Mesodermal cell (in vitro differentiated cells): ENCODE data around the gene PDZD8.

ENCODE experiments used
- H3K27ac ChIP-seq: 2 replicates; pipeline ENCODE4 v1.7.0; 2013; ENCODE audit warnings: mild to moderate bottlenecking, low read depth, low read length, moderate library complexity; ENCODE audit not compliant: severe bottlenecking
- H3K36me3 ChIP-seq: 2 replicates; pipeline ENCODE4 v1.7.1; 2013; ENCODE audit warnings: mild to moderate bottlenecking, low read length, moderate library complexity; ENCODE audit not compliant: control insufficient read depth, insufficient read depth
- H3K4me1 ChIP-seq: one replicate; pipeline ENCODE4 v1.7.1; 2013; ENCODE audit warnings: mild to moderate bottlenecking, low read length; ENCODE audit not compliant: insufficient read depth, control insufficient read depth, poor library complexity, severe bottlenecking
- H3K4me3 ChIP-seq: 2 replicates; pipeline ENCODE4 v1.7.0; 2013; ENCODE audit warnings: low read length, control low read depth, mild to moderate bottlenecking; ENCODE audit not compliant: insufficient read depth, poor library complexity, severe bottlenecking; ENCODE audit errors: extremely low read depth
- H3K9me3 ChIP-seq: 2 replicates; pipeline ENCODE4 v1.7.1; 2013; ENCODE audit warnings: mild to moderate bottlenecking, low read length, moderate library complexity; ENCODE audit not compliant: control insufficient read depth
- WGBS, 2 experiments: methylation state at CpG; one replicate each; pipeline ENCODE4 v1.1.5; 2013; ENCODE audit warnings: missing lambda C conversion rate in 2 of 2; ENCODE audit not compliant: insufficient coverage in 2 of 2; 5-methylcytosine and 5-hydroxymethylcytosine counted together

Gene PDZD8

GRCh38 chr10:117412469-117413010, 37.3 kb upstream of the PDZD8 start:
- no peak overlapping the region for H3K4me3 ChIP-seq
- no peaks in the 10 kb centered on the region for H3K9me3 ChIP-seq
- no peaks in the 10 kb centered on the region for H3K36me3 ChIP-seq
- no peaks in the 10 kb centered on the region for H3K4me1 ChIP-seq
- no peak overlapping the region for H3K27ac ChIP-seq
- WGBS, 2 experiments = 74 to 86% methylated on average over 4 to 5 of the region's 5 CpGs

DNA sequence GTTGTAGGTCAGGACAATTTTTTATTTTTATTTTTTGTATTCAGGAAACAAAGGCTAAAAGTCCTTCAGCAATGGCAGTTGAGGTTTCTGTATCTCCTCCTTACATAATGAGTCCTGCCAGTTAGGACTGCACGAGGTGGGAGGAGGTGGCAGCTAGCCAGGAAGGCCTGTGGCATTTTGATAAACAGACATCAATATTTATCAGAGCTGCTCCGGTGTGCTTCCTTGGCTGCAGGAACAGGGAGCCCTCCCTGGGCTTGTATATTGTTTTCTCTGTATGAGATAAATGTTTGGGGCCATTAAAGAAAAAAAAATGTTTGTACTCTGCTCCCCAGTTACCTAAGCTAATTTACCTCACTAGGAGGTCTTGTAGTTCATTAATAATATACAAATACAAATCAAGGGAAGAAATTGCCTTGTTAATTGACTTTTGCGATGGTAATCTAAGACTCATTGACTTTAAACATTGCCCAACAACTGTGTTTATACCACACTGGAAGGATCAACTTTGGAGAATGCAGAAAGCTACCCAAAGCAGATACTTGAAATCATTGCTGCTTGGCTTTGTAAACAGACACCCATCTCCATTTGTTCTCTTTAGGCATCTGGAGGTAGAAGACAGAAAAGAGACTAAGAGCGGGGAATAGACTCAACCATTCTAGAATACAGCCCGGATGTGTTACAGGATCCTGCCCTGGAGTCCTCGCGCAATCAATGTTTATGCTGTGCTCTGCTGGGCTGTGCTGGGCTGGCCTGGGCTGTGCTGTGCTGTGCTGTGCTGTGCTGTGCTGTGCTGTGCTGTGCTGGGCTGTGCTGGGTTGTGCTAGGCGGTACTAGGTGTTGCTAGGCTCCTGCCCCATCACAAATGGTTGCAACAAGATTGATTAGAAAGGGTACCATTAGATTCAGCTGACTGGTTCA, 36.5 kb upstream of the PDZD8 start:
- no peaks in the 10 kb centered on the region for H3K36me3 ChIP-seq
- H3K27ac ChIP-seq = no peak overlapping the region
- H3K4me3 ChIP-seq = no peak overlapping the region
- no peaks in the 10 kb centered on the region for H3K9me3 ChIP-seq
- 74 to 95% methylated on average over 3 of the region's 8 CpGs for WGBS, 2 experiments
- H3K4me1 ChIP-seq = no peaks in the 10 kb centered on the region

DNA sequence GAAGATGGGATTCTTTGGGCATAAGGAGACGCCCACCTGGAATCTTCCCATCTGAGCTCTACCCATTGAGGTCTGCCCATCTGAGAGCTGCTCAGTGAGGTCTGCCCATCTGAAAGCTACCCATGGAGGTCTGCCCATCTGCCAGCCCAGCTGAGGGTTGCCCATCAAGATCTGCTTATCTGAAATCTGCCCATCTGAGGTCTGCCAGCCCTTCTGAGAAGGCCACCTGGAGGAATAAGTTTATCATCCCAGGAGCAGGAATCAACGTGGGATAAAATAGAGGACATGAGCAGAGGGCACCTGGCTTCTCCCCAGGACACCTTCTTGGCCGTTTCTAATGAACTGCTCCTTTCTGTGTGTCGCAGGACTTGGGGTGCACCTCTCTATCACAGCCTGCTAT, 35.3 kb upstream of the PDZD8 start:
- Histone ChIP-seq H3K36me3 (no peaks in the 10 kb centered on the region), H3K27ac (no peak overlapping the region), H3K4me3 (no peak overlapping the region), H3K9me3 (no peaks in the 10 kb centered on the region), H3K4me1 (no peaks in the 10 kb centered on the region)
- 88 to 91% methylated on average over 4 of the region's 4 CpGs for WGBS, 2 experiments

DNA sequence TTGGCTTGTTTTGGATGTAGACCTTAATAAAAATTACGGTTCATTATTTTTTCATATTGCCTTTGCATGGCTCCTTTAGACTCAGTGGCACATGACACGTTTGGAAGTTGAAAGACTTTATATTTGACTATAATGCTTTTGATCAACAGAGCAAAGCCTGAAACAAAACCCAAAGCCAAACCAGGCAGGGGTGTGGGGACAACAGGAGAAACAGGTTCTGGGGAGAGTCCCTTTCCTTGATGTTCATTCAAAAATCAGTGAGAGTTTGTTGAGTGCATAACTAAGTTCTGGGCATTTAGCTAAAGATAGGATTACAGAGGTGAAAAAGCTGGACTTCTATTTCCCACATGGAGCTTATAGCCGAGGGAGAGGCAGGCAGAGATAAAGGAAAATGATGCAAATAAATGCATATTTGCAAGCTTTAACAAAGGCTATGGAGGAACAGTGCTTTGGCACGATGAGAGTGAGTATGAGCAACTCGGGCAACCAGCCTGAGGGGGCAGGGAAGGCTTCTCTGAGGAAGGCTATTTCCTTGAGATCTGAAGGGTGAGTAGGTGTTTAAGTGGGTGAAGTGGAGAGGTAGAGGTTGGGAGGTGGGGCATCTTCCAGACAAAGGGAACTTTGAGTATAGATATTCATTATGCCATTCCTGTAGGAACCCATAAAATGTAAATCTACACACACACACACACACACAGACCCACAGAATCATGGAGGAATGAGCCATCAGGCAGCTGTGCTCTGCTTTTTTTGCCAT, 34.5 kb upstream of the PDZD8 start:
- no peaks in the 10 kb centered on the region for H3K4me1 ChIP-seq
- WGBS, 2 experiments = 69 to 71% methylated on average over 3 of the region's 5 CpGs
- no peak overlapping the region for H3K27ac ChIP-seq
- no peak overlapping the region for H3K4me3 ChIP-seq
- H3K36me3 ChIP-seq = no peaks in the 10 kb centered on the region
- H3K9me3 ChIP-seq = no peaks in the 10 kb centered on the region

- no peaks in the 10 kb centered on the region for H3K36me3 ChIP-seq
- no peaks in the 10 kb centered on the region for H3K9me3 ChIP-seq
- 95% methylated on average over 2 to 3 of the region's 5 CpGs for WGBS, 2 experiments
- H3K4me3 ChIP-seq = no peak overlapping the region
- H3K27ac ChIP-seq = no peak overlapping the region
- no peaks in the 10 kb centered on the region for H3K4me1 ChIP-seq
Observed at GRCh38 chr10:117408436-117409384, 33.5 kb upstream of the PDZD8 start.

DNA sequence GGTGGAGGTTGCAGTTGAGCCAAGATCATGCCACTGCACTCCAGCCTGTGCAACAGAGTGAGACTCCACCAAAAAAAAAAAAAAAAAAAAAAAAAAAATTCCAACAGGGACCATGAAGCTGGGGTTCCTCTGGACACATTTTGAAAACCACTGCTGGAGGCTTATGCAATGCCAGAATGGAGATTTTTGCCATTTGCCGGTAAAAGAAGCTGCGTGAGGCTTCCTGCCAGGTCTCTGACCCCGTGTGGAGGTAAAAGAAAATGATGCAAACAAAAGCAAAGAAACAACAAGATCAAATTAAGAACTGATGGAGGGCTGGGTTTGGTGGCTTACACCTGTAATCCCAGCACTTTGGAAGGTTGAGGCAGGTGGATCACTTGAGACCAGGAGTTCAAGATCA, 30.5 kb upstream of the PDZD8 start:
- Histone ChIP-seq H3K36me3 (no peaks in the 10 kb centered on the region), H3K27ac (no peak overlapping the region), H3K4me1 (no peaks in the 10 kb centered on the region), H3K9me3 (no peaks in the 10 kb centered on the region), H3K4me3 (no peak overlapping the region)
- 60 to 100% methylated on average over 1 to 3 of the region's 3 CpGs for WGBS, 2 experiments

DNA sequence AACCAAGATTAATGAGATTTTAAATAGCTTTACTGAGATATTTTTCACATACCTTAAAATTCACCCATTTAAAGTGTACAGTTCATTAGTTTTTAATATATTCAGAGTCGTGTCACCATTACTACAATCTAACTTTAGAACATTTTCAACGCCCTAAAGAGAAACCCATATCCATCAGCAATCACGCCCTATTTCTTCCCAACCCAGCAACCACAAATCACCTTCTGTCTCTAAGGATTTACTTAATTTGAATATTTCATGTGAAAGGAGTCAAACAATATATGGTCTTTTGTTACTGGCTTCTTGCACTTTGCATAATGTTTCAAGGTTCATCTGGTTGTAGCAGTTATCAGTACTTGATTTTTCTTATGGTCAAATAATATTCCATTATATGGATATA, 25.1 kb upstream of the PDZD8 start:
- Histone ChIP-seq H3K9me3 (no peaks in the 10 kb centered on the region), H3K27ac (no peak overlapping the region), H3K4me1 (no peaks in the 10 kb centered on the region), H3K36me3 (no peaks in the 10 kb centered on the region), H3K4me3 (no peak overlapping the region)
- no CpG with 5 or more reads among the region's 3 CpGs for WGBS, 2 experiments

DNA sequence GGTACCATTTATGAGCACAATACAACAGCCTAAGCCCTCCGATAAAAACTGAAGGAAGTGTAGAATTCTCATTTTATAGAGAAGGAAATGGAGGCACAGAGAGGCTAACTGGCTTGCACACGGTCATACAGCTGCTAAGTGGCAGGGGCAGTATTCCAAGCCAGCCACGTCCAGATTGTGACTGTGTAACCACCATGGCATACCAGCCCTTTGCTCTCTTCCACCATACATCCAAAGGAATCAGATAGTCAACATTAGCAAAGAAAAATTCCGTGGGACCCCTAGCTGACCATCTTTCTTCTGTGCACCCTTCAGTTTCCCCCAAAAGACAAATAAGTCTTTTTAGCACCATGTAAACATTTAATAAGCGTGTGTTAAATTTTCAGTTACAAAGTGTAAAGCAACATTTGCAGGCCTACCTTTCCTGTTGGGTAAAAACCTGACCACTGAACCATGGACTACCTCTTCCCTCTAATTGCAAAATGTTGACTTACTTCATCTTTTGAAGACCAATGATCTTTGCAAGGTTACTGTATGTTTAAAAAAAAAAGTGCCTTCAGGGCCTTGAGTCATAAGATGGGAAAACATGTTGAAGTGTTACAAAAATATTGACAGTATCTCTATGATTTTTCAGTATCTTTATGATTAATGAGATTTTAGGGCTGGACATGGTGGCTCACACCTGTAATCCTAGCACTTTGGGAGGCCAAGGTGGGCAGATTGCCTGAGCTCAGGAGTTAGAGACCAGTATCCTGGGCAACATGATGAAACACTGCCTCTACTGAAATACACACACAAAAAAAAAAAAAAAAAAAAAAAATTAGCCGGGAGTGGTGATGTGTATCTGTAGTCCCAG, 24.3 kb upstream of the PDZD8 start:
- Histone ChIP-seq H3K4me1 (no peaks in the 10 kb centered on the region), H3K4me3 (no peak overlapping the region), H3K9me3 (no peaks in the 10 kb centered on the region), H3K36me3 (no peaks in the 10 kb centered on the region), H3K27ac (no peak overlapping the region)
- 86 to 92% methylated on average over 3 to 4 of the region's 6 CpGs for WGBS, 2 experiments

DNA sequence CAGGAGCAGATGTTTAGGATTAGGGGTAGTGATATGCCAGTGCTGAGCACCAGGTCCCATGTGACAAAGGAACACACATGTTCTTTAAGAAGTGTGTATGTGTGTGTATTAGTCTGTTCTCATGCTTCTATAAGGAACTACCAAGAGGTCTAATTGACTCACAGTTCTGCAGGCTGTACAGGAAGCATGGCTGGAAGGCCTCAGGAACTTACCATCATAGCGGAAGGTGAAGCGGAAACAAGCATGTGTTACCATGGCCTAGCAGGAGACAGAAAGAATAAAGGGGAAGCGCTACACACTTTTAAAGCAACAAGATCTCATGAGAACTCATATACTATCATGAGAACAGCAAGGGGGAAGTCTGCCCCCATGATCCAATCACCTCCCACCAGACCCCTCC, 22.8 kb upstream of the PDZD8 start:
- H3K4me3 ChIP-seq = no peak overlapping the region

More for the DNA sequence above, 22.8 kb upstream of the PDZD8 start:
- H3K9me3 ChIP-seq = no peaks in the 10 kb centered on the region
- WGBS, 2 experiments = 94 to 100% methylated on average over 2 to 3 of the region's 3 CpGs
- H3K4me1 ChIP-seq = no peaks in the 10 kb centered on the region
- no peak overlapping the region for H3K27ac ChIP-seq
- H3K36me3 ChIP-seq = no peaks in the 10 kb centered on the region
